CD8-positive, alpha-beta memory T cell (primary cell): ENCODE measurements around the gene AMDHD2. TPM values are rescaled to one million over a fixed set of nuclear protein-coding genes. Genes with fewer than 3 reads are reported as not detected.
A peak's percentile ranks its signal among the peaks of the same experiment; 100 is the strongest.
"Not testable (repeated sequence)": the region's sequence is repeated elsewhere in the genome, so short reads cannot be mapped to it uniquely, and the experiment has no call there.

ENCODE experiments used
- CTCF ChIA-PET: fragments of 350-600 bp; sonication (Branson Sonifier 250); formaldehyde crosslinking; loops from one replicate; lab custom pipeline; 2021; ENCODE audit warnings: antibody characterized with exemption; lab: Charles Lee
- POLR2A ChIA-PET: fragments of 350-600 bp; sonication (Branson Sonifier 250); formaldehyde crosslinking; loops from one replicate; lab custom pipeline; 2021; ENCODE audit warnings: antibody characterized with exemption; lab: Charles Lee
- DNase-seq, 5 donors: peaks; one replicate each; pipeline versions ENCODE4 v3.0.0 to v3.0.0-alpha.2; 2020 to 2022; ENCODE audit warnings: mixed read lengths in 1 of 5
- H3K27ac ChIP-seq: one replicate; pipeline ENCODE4 v1.7.0; 2013; ENCODE audit warnings: low read depth, mild to moderate bottlenecking, low read length, moderate library complexity
- H3K27me3 ChIP-seq: 2 replicates; pipeline ENCODE4 v1.7.0; 2013; ENCODE audit warnings: low read length, mild to moderate bottlenecking; ENCODE audit not compliant: insufficient read depth, poor library complexity, severe bottlenecking
- H3K36me3 ChIP-seq: 2 replicates; pipeline ENCODE4 v1.7.0; 2013; ENCODE audit warnings: mild to moderate bottlenecking, low read length, moderate library complexity; ENCODE audit not compliant: insufficient read depth
- H3K4me1 ChIP-seq: 2 replicates; pipeline ENCODE4 v1.7.0; 2013; ENCODE audit warnings: mild to moderate bottlenecking, low read length, moderate library complexity; ENCODE audit not compliant: insufficient read depth
- H3K4me3 ChIP-seq: 2 replicates; pipeline ENCODE4 v1.7.0; 2013; ENCODE audit warnings: mild to moderate bottlenecking, low read length
- H3K9me3 ChIP-seq: 2 replicates; pipeline ENCODE4 v1.7.0; 2013; ENCODE audit warnings: mild to moderate bottlenecking, low read length
- H3K27ac Mint-ChIP-seq, 8 donors: one replicate each; pipeline ENCODE4 v1.8.0; 2020 to 2021; ENCODE audit warnings: mixed read lengths in 8 of 8, mild to moderate bottlenecking in 6 of 8, inconsistent platforms in 3 of 8, moderate library complexity in 3 of 8
- H3K27me3 Mint-ChIP-seq, 2 donors: one replicate each; pipeline ENCODE4 v1.8.0; 2020 to 2021; ENCODE audit warnings: mixed read lengths in 2 of 2, mild to moderate bottlenecking in 1 of 2, moderate library complexity in 1 of 2
- H3K36me3 Mint-ChIP-seq, 3 donors: one replicate each; pipeline ENCODE4 v1.8.0; 2020 to 2021; ENCODE audit warnings: mixed read lengths in 3 of 3, inconsistent platforms in 1 of 3, mild to moderate bottlenecking in 1 of 3
- H3K4me1 Mint-ChIP-seq, 3 donors: one replicate each; pipeline ENCODE4 v1.8.0; 2020 to 2021; ENCODE audit warnings: mixed read lengths in 3 of 3, inconsistent platforms in 1 of 3, mild to moderate bottlenecking in 1 of 3
- H3K4me3 Mint-ChIP-seq, 7 donors: one replicate each; pipeline ENCODE4 v1.8.0; 2020 to 2021; ENCODE audit warnings: mixed read lengths in 7 of 7, mild to moderate bottlenecking in 6 of 7, moderate library complexity in 4 of 7, inconsistent platforms in 2 of 7
- H3K9me3 Mint-ChIP-seq, 5 donors: one replicate each; pipeline ENCODE4 v1.8.0; 2020 to 2022; ENCODE audit warnings: mixed read lengths in 5 of 5, mild to moderate bottlenecking in 3 of 5, moderate library complexity in 2 of 5, inconsistent platforms in 1 of 5
- polyA plus RNA-seq: library from polyadenylated mRNA; unstranded; fragments of 300-500 nt; fragmentation: Illumina TruSeq; gene quantifications from one replicate; pipeline ENCODE4 v1.2.3, GENCODE V29; 2021
- total RNA-seq, 2 experiments: library from RNA; stranded (reverse); gene quantifications; one replicate each; pipeline ENCODE4 v1.2.3, GENCODE V29; 2021

AMDHD2 gene
- total and polyA plus RNA-seq, 3 experiments from 2014 or later, result 21.2 to 35.5 (median 34.1) TPM

GRCh38 chr16:2479996-2480395 lies 40.2 kb upstream of the AMDHD2 start:
- H3K9me3 Mint-ChIP-seq, H3K27me3 ChIP-seq, H3K27me3 Mint-ChIP-seq, CTCF ChIA-PET, H3K36me3 Mint-ChIP-seq, DNase-seq, H3K27ac ChIP-seq, POLR2A ChIA-PET, H3K36me3 ChIP-seq, H3K9me3 ChIP-seq, H3K4me3 ChIP-seq, H3K4me1 ChIP-seq: not testable (repeated sequence)
- peaks cover 17 to 22% (median 19%) of the 10 kb centered on the region in 3 donors for H3K4me1 Mint-ChIP-seq
- peak overlapping the region in 1 of 7 donors; percentile 22 for H3K4me3 Mint-ChIP-seq
- peak overlapping the region in 1 of 8 donors; percentile 24 for H3K27ac Mint-ChIP-seq

GRCh38 chr16:2480948-2481347 lies 39.2 kb upstream of the AMDHD2 start:
- H3K9me3 ChIP-seq, result no peaks in the 10 kb centered on the region
- no peak overlapping the region for H3K27ac Mint-ChIP-seq
- H3K27me3 ChIP-seq, result no peaks in the 10 kb centered on the region
- peak overlapping the region in 1 of 7 donors; percentile 22 for H3K4me3 Mint-ChIP-seq
- no peaks in the 10 kb centered on the region for H3K27me3 Mint-ChIP-seq
- H3K36me3 Mint-ChIP-seq, result peaks cover 0 to 2% (median 0%) of the 10 kb centered on the region in 3 donors
- H3K4me1 Mint-ChIP-seq, result peaks cover 17 to 24% (median 18%) of the 10 kb centered on the region in 3 donors
- H3K36me3 ChIP-seq, result no peaks in the 10 kb centered on the region
- no peak for DNase-seq
- H3K9me3 Mint-ChIP-seq, result no peaks in the 10 kb centered on the region
- CTCF ChIA-PET, result no interaction called here
- H3K4me3 ChIP-seq, result no peak overlapping the region
- H3K4me1 ChIP-seq, result peaks cover 4% of the 10 kb centered on the region
- no peak overlapping the region for H3K27ac ChIP-seq
- POLR2A ChIA-PET, result no interaction called here

GRCh38 chr16:2481676-2482075 lies 38.5 kb upstream of the AMDHD2 start:
- H3K27me3 Mint-ChIP-seq, result no peaks in the 10 kb centered on the region
- H3K4me1 Mint-ChIP-seq, result peaks cover 11 to 23% (median 13%) of the 10 kb centered on the region in 3 donors
- DNase-seq, result no peak
- no peak overlapping the region for H3K4me3 Mint-ChIP-seq
- Histone ChIP-seq H3K9me3 (no peaks in the 10 kb centered on the region), H3K27ac (no peak overlapping the region), H3K36me3 (no peaks in the 10 kb centered on the region), H3K27me3 (no peaks in the 10 kb centered on the region), H3K4me1 (peaks cover 4% of the 10 kb centered on the region), H3K4me3 (no peak overlapping the region)
- ChIA-PET CTCF (no interaction called here), POLR2A (no interaction called here)
- peaks cover 0 to 2% (median 0%) of the 10 kb centered on the region in 3 donors for H3K36me3 Mint-ChIP-seq
- no peak overlapping the region for H3K27ac Mint-ChIP-seq
- H3K9me3 Mint-ChIP-seq, result no peaks in the 10 kb centered on the region

- Mint-ChIP-seq H3K4me1 (peaks cover 13 to 24% (median 16%) of the 10 kb centered on the region in 3 donors), H3K9me3 (no peaks in the 10 kb centered on the region), H3K27me3 (no peaks in the 10 kb centered on the region), H3K4me3 (no peak overlapping the region), H3K36me3 (peaks cover 0 to 2% (median 0%) of the 10 kb centered on the region in 3 donors), H3K27ac (peak overlapping the region in 1 of 8 donors; percentile 60)
- Histone ChIP-seq H3K27me3 (no peaks in the 10 kb centered on the region), H3K4me1 (peaks cover 10% of the 10 kb centered on the region), H3K36me3 (no peaks in the 10 kb centered on the region), H3K9me3 (no peaks in the 10 kb centered on the region), H3K27ac (no peak overlapping the region), H3K4me3 (no peak overlapping the region)
- ChIA-PET CTCF (interaction anchor here (1.6 kb wide), 1 partner anchor 19 kb away, joined by 3 read pairs; no protein-coding TSS in a partner anchor), POLR2A (no interaction called here)
- DNase-seq, result no peak
Measured at GRCh38 chr16:2482249-2482648, 37.9 kb upstream of the AMDHD2 start.

- Mint-ChIP-seq H3K4me3 (peak overlapping the region in 1 of 7 donors; percentile 29), H3K4me1 (peaks cover 13 to 28% (median 16%) of the 10 kb centered on the region in 3 donors), H3K27me3 (no peaks in the 10 kb centered on the region), H3K9me3 (no peaks in the 10 kb centered on the region), H3K27ac (peak overlapping the region in 5 of 8 donors; percentile 4 to 61 (median 60)), H3K36me3 (peaks cover 0 to 2% (median 0%) of the 10 kb centered on the region in 3 donors)
- H3K27me3 ChIP-seq, result no peaks in the 10 kb centered on the region
- no peak overlapping the region for H3K27ac ChIP-seq
- CTCF ChIA-PET, result interaction anchor here (1.6 kb wide), 1 partner anchor 18 kb away, joined by 3 read pairs; no protein-coding TSS in a partner anchor
- H3K36me3 ChIP-seq, result no peaks in the 10 kb centered on the region
- no peak for DNase-seq
- POLR2A ChIA-PET, result no interaction called here
- H3K4me1 ChIP-seq, result peaks cover 14% of the 10 kb centered on the region
- H3K9me3 ChIP-seq, result no peaks in the 10 kb centered on the region
- H3K4me3 ChIP-seq, result no peak overlapping the region
Measured at GRCh38 chr16:2482708-2483534, 37.2 kb upstream of the AMDHD2 start.

- H3K36me3 ChIP-seq, result no peaks in the 10 kb centered on the region
- ChIA-PET POLR2A (no interaction called here), CTCF (no interaction called here)
- Mint-ChIP-seq H3K27ac (peak overlapping the region in 2 of 8 donors; percentile 44 to 55), H3K36me3 (peaks cover 0 to 2% (median 0%) of the 10 kb centered on the region in 3 donors), H3K4me1 (peaks cover 13 to 28% (median 16%) of the 10 kb centered on the region in 3 donors), H3K4me3 (no peak overlapping the region), H3K9me3 (no peaks in the 10 kb centered on the region), H3K27me3 (no peaks in the 10 kb centered on the region)
- DNase-seq, result no peak
- H3K27me3 ChIP-seq, result no peaks in the 10 kb centered on the region
- H3K27ac ChIP-seq, result peak overlapping the region; percentile 24
- H3K4me3 ChIP-seq, result no peak overlapping the region
- peaks cover 14% of the 10 kb centered on the region for H3K4me1 ChIP-seq
- no peaks in the 10 kb centered on the region for H3K9me3 ChIP-seq
Measured at GRCh38 chr16:2483939-2484897, 36.0 kb upstream of the AMDHD2 start.

GRCh38 chr16:2484898-2485508 lies 35.2 kb upstream of the AMDHD2 start:
- Histone ChIP-seq H3K9me3 (no peaks in the 10 kb centered on the region), H3K27me3 (no peaks in the 10 kb centered on the region), H3K4me3 (no peak overlapping the region), H3K27ac (peak overlapping the region; percentile 24), H3K36me3 (no peaks in the 10 kb centered on the region), H3K4me1 (peaks cover 14% of the 10 kb centered on the region)
- POLR2A ChIA-PET, result no interaction called here
- CTCF ChIA-PET, result no interaction called here
- peak overlapping the region in 5 of 8 donors; percentile 0 to 74 (median 40) for H3K27ac Mint-ChIP-seq
- peaks cover 0 to 2% (median 0%) of the 10 kb centered on the region in 3 donors for H3K36me3 Mint-ChIP-seq
- no peaks in the 10 kb centered on the region for H3K27me3 Mint-ChIP-seq
- H3K4me1 Mint-ChIP-seq, result peaks cover 13 to 28% (median 16%) of the 10 kb centered on the region in 3 donors
- no peaks in the 10 kb centered on the region for H3K9me3 Mint-ChIP-seq
- no peak for DNase-seq
- peak overlapping the region in 2 of 7 donors; percentile 28 to 80 for H3K4me3 Mint-ChIP-seq
